HUES6 (cell line): Measurements from ENCODE around the gene CYBC1.

ENCODE experiments used
- H3K27ac ChIP-seq: 2 replicates; pipeline ENCODE4 v1.7.0; 2013; ENCODE audit warnings: low read depth, mild to moderate bottlenecking, low read length, inconsistent platforms
- H3K27me3 ChIP-seq: 2 replicates; pipeline ENCODE4 v1.6.1; 2013; ENCODE audit warnings: low read length; ENCODE audit not compliant: control insufficient read depth, insufficient read depth
- H3K36me3 ChIP-seq: 2 replicates; pipeline ENCODE4 v1.6.1; 2013; ENCODE audit warnings: low read length; ENCODE audit not compliant: control insufficient read depth, insufficient read depth
- H3K4me1 ChIP-seq: 2 replicates; pipeline ENCODE4 v1.6.1; 2013; ENCODE audit warnings: low read length; ENCODE audit not compliant: control insufficient read depth, insufficient read depth
- H3K4me3 ChIP-seq: 2 replicates; pipeline ENCODE4 v1.5.1; 2013; ENCODE audit warnings: low read depth, low read length
- H3K9ac ChIP-seq: one replicate; pipeline ENCODE4 v1.6.1; 2013; ENCODE audit warnings: mild to moderate bottlenecking, low read length
- H3K9me3 ChIP-seq: 2 replicates; pipeline ENCODE4 v1.6.1; 2013; ENCODE audit warnings: low read depth, low read length; ENCODE audit not compliant: control insufficient read depth, insufficient read depth

CYBC1 gene

GRCh38 chr17:82446124-82446523, 4.4 kb downstream of the CYBC1 start:
- H3K27ac ChIP-seq = no peak overlapping the region

DNA sequence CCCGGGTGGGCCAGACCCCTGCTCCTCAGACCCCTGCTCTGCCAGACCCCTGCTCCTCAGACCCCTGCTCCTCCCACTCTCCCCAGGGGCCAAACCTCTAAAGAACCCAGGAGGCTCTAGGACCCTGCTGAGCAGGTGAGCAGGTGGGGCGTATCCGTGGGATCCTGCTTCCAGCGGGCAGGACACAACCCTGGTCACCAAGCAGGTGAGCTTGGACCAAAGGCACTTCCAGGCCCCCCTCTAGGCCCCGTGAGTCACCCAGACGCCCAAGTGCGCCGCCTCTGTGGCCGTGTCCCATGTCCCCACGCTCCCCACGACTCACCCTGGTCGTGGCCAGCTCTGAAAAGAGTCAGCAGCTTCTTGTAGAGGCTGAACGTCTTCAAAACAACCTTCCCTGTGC, 5.0 kb downstream of the CYBC1 start:
- Histone ChIP-seq H3K9ac (no peak overlapping the region), H3K4me3 (no peak overlapping the region), H3K27me3 (no peaks in the 10 kb centered on the region), H3K27ac (no peak overlapping the region), H3K4me1 (peaks cover 4% of the 10 kb centered on the region; the same call in 1 of the 2 replicates), H3K36me3 (peaks cover 50% of the 10 kb centered on the region), H3K9me3 (no peaks in the 10 kb centered on the region)

More at GRCh38 chr17:82446124-82446523, 4.4 kb downstream of the CYBC1 start:
- Histone ChIP-seq H3K4me1 (peaks cover 4% of the 10 kb centered on the region; the same call in 1 of the 2 replicates), H3K9ac (no peak overlapping the region), H3K9me3 (no peaks in the 10 kb centered on the region), H3K27me3 (no peaks in the 10 kb centered on the region), H3K4me3 (no peak overlapping the region), H3K36me3 (peaks cover 50% of the 10 kb centered on the region)

DNA sequence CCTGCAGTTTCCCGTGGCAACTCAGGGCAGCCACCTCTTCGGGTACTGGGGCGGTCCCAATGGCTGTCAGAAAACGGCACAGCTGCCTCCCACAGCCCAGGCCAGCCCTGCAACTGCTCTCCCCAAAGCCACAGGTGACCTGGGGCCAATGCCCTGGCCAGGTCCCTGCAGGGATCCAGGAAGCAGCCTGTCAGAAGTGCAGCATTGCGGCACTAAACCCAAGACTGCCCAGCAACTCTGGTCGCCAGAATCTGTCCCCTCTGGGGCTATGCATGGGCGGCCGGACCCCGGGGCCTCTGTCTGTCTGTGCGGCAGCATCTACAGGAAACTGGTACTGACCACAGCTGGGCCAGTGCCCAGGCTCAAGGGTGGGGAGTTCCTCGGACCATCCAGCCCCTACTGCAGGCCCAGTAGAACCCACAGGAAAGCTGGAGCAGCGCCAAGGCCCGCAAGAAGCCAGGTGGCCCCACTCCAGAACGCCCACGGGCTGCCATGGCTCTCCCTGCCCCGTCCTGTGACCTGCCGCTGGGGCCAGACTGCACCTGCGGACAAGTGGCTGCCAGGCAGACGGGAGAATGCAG, 5.5 kb downstream of the CYBC1 start:
- H3K36me3 ChIP-seq = peaks cover 50% of the 10 kb centered on the region
- H3K9ac ChIP-seq = no peak overlapping the region
- peaks cover 7% of the 10 kb centered on the region; the same call in 1 of the 2 replicates for H3K4me1 ChIP-seq
- H3K27me3 ChIP-seq = no peaks in the 10 kb centered on the region
- H3K4me3 ChIP-seq = no peak overlapping the region
- H3K9me3 ChIP-seq = no peaks in the 10 kb centered on the region
- no peak overlapping the region for H3K27ac ChIP-seq

GRCh38 chr17:82444284-82444893, 6.2 kb downstream of the CYBC1 start:
- H3K4me1 ChIP-seq = peaks cover 7% of the 10 kb centered on the region; the same call in 1 of the 2 replicates
- H3K4me3 ChIP-seq = no peak overlapping the region
- H3K9me3 ChIP-seq = no peaks in the 10 kb centered on the region
- peaks cover 50% of the 10 kb centered on the region for H3K36me3 ChIP-seq
- H3K9ac ChIP-seq = no peak overlapping the region
- H3K27me3 ChIP-seq = no peaks in the 10 kb centered on the region
- H3K27ac ChIP-seq = no peak overlapping the region

GRCh38 chr17:82443465-82444283, 6.9 kb downstream of the CYBC1 start:
- Histone ChIP-seq H3K4me3 (no peak overlapping the region), H3K9ac (no peak overlapping the region), H3K27ac (no peak overlapping the region), H3K9me3 (no peaks in the 10 kb centered on the region), H3K27me3 (no peaks in the 10 kb centered on the region), H3K36me3 (peaks cover 50% of the 10 kb centered on the region), H3K4me1 (peaks cover 7% of the 10 kb centered on the region; the same call in 1 of the 2 replicates)

DNA sequence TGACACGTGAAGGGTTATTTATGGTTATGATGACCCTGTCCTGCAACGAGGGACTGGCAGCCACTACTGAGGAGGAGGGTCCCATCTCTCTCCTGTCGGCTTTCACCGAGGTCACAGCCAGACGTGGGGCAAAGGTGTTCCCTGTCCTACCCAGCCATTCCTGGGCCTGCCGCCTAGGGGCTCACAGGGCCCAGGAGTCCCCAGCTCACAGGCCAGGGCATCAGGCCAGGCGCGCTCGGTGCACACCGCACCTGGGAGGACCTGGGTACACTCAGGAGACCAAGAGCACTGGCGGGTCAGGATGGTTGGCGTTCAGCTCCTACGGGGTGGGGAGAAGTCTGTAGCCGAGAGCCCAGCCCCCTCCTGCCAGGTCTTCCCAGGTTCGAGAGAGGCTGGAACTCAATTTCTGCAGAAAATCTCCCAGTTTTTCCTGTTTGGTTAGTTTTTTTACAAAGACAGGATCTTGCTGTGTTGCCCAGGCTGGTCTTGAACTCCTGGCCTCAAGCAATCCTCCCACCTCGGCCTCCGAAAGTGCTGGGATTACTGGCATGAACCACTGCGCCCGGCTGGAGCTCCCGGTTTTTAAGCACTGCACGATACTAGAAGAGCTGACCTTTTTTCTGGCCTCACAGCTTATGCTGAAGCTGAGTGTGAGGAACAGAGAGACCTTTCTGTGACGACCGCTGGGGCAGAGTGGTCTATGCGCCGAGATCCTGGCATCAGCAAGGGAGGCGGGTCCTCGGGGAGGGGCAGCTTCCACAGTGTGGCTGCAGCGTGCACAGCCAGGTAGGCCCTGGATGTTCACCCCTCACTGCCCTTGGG, 7.7 kb downstream of the CYBC1 start:
- peaks cover 7% of the 10 kb centered on the region; the same call in 1 of the 2 replicates for H3K4me1 ChIP-seq
- no peaks in the 10 kb centered on the region for H3K27me3 ChIP-seq
- H3K9me3 ChIP-seq = no peaks in the 10 kb centered on the region
- H3K36me3 ChIP-seq = peaks cover 48% of the 10 kb centered on the region
- H3K27ac ChIP-seq = no peak overlapping the region
- H3K9ac ChIP-seq = no peak overlapping the region
- H3K4me3 ChIP-seq = no peak overlapping the region

- Histone ChIP-seq H3K9ac (no peak overlapping the region), H3K27me3 (no peaks in the 10 kb centered on the region), H3K36me3 (peaks cover 54% of the 10 kb centered on the region), H3K9me3 (no peaks in the 10 kb centered on the region), H3K27ac (no peak overlapping the region; the same call in 1 of the 2 replicates), H3K4me1 (peaks cover 7% of the 10 kb centered on the region; the same call in 1 of the 2 replicates), H3K4me3 (no peak overlapping the region)
Measured at GRCh38 chr17:82441691-82442487, 8.7 kb downstream of the CYBC1 start.

DNA sequence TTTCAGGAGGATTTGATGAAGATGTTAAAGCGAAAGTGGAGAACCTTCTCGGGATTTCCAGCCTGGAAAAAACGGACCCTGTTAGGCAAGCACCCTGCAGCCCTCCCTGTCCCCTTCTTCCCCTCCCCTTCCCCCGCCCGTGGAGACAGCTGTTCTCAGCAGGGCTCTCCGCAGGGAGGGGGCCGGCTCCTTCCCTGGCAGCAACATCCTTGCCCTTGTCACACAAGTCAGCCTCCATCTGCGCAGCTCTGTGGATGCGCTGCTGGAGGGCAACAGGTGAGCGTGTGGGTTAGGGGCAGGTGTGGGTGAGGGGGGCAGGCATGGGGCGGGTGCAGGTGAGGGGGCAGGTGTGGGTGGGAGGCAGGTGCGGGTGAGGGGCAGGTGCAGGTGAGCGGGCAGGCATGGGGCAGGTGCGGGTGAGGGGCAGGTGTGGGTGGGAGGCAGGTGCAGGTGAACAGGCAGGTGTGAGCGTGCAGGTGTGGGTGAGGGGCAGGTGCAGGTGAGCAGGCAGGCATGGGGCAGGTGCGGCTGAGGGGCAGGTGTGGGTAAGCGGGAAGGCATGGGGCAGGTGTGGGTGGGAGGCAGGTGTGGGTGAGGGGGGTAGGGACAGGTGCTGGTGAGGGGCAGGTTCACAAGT, 9.4 kb downstream of the CYBC1 start:
- no peak overlapping the region for H3K4me3 ChIP-seq
- H3K27me3 ChIP-seq = no peaks in the 10 kb centered on the region
- H3K9ac ChIP-seq = no peak overlapping the region
- H3K36me3 ChIP-seq = peaks cover 50% of the 10 kb centered on the region
- H3K4me1 ChIP-seq = peaks cover 7% of the 10 kb centered on the region; the same call in 1 of the 2 replicates
- H3K9me3 ChIP-seq = no peaks in the 10 kb centered on the region
- H3K27ac ChIP-seq = no peak overlapping the region

GRCh38 chr17:82440469-82440981, 10.0 kb downstream of the CYBC1 start:
- Histone ChIP-seq H3K36me3 (peaks cover 45% of the 10 kb centered on the region), H3K9ac (no peak overlapping the region), H3K4me3 (no peak overlapping the region), H3K27ac (no peak overlapping the region), H3K9me3 (no peaks in the 10 kb centered on the region), H3K4me1 (peaks cover 7% of the 10 kb centered on the region; the same call in 1 of the 2 replicates), H3K27me3 (no peaks in the 10 kb centered on the region)
